Mesodermal cell (in vitro differentiated cells): ENCODE measurements around the gene ONECUT3.

ENCODE experiments used
- H3K27ac ChIP-seq: 2 replicates; pipeline ENCODE4 v1.7.0; 2013; ENCODE audit warnings: mild to moderate bottlenecking, low read depth, low read length, moderate library complexity; ENCODE audit not compliant: severe bottlenecking
- H3K36me3 ChIP-seq: 2 replicates; pipeline ENCODE4 v1.7.1; 2013; ENCODE audit warnings: mild to moderate bottlenecking, low read length, moderate library complexity; ENCODE audit not compliant: control insufficient read depth, insufficient read depth
- H3K4me1 ChIP-seq: one replicate; pipeline ENCODE4 v1.7.1; 2013; ENCODE audit warnings: mild to moderate bottlenecking, low read length; ENCODE audit not compliant: insufficient read depth, control insufficient read depth, poor library complexity, severe bottlenecking
- H3K4me3 ChIP-seq: 2 replicates; pipeline ENCODE4 v1.7.0; 2013; ENCODE audit warnings: low read length, control low read depth, mild to moderate bottlenecking; ENCODE audit not compliant: insufficient read depth, poor library complexity, severe bottlenecking; ENCODE audit errors: extremely low read depth
- H3K9me3 ChIP-seq: 2 replicates; pipeline ENCODE4 v1.7.1; 2013; ENCODE audit warnings: mild to moderate bottlenecking, low read length, moderate library complexity; ENCODE audit not compliant: control insufficient read depth
- WGBS, 2 experiments: methylation state at CpG; one replicate each; pipeline ENCODE4 v1.1.5; 2013; ENCODE audit warnings: missing lambda C conversion rate in 2 of 2; ENCODE audit not compliant: insufficient coverage in 2 of 2; 5-methylcytosine and 5-hydroxymethylcytosine counted together

Gene ONECUT3

GRCh38 chr19:1770866-1771576, 17.7 kb downstream of the ONECUT3 start:
- Histone ChIP-seq H3K9me3 (peaks cover 22% of the 10 kb centered on the region), H3K4me1 (peaks cover 5% of the 10 kb centered on the region), H3K36me3 (no peaks in the 10 kb centered on the region), H3K4me3 (no peak overlapping the region), H3K27ac (no peak overlapping the region)
- WGBS, 2 experiments, result 84 to 89% methylated on average over 2 of the region's 4 CpGs

- Histone ChIP-seq H3K4me1 (no peaks in the 10 kb centered on the region), H3K4me3 (no peak overlapping the region), H3K9me3 (peaks cover 22% of the 10 kb centered on the region), H3K27ac (no peak overlapping the region), H3K36me3 (no peaks in the 10 kb centered on the region)
- 73 to 86% methylated on average over 7 of the region's 8 CpGs for WGBS, 2 experiments
These were observed 19.9 kb downstream of the ONECUT3 start for GRCh38 chr19:1773184-1773583.

- Histone ChIP-seq H3K9me3 (peaks cover 21% of the 10 kb centered on the region), H3K27ac (no peak overlapping the region), H3K36me3 (no peaks in the 10 kb centered on the region), H3K4me1 (no peaks in the 10 kb centered on the region), H3K4me3 (no peak overlapping the region)
- WGBS, 2 experiments, result 5 to 6% methylated on average over 36 of the region's 59 CpGs
These were observed 21.9 kb downstream of the ONECUT3 start for GRCh38 chr19:1774989-1775772.

GRCh38 chr19:1775951-1776605, 22.8 kb downstream of the ONECUT3 start:
- Histone ChIP-seq H3K4me3 (no peak overlapping the region), H3K4me1 (no peaks in the 10 kb centered on the region), H3K27ac (no peak overlapping the region), H3K36me3 (no peaks in the 10 kb centered on the region), H3K9me3 (peaks cover 12% of the 10 kb centered on the region)
- WGBS, 2 experiments, result 4 to 5% methylated on average over 28 to 39 of the region's 50 CpGs

- H3K9me3 ChIP-seq, result peaks cover 6% of the 10 kb centered on the region
- no peaks in the 10 kb centered on the region for H3K4me1 ChIP-seq
- no peak overlapping the region for H3K4me3 ChIP-seq
- H3K36me3 ChIP-seq, result no peaks in the 10 kb centered on the region
- no peak overlapping the region for H3K27ac ChIP-seq
- WGBS, 2 experiments, result 5 to 9% methylated on average over 8 to 11 of the region's 23 CpGs
These were observed 23.4 kb downstream of the ONECUT3 start for GRCh38 chr19:1776606-1777147.

GRCh38 chr19:1777149-1777548, 23.8 kb downstream of the ONECUT3 start:
- 54 to 76% methylated on average over 7 of the region's 10 CpGs for WGBS, 2 experiments
- no peak overlapping the region for H3K4me3 ChIP-seq

GRCh38 chr19:1779574-1779973, 26.3 kb downstream of the ONECUT3 start:
- no peak overlapping the region for H3K4me3 ChIP-seq
- H3K36me3 ChIP-seq, result no peaks in the 10 kb centered on the region
- 37 to 43% methylated on average over 10 to 16 of the region's 16 CpGs for WGBS, 2 experiments
- H3K9me3 ChIP-seq, result peaks cover 13% of the 10 kb centered on the region
- H3K27ac ChIP-seq, result no peak overlapping the region
- no peaks in the 10 kb centered on the region for H3K4me1 ChIP-seq

More at GRCh38 chr19:1777149-1777548, 23.8 kb downstream of the ONECUT3 start:
- H3K27ac ChIP-seq, result no peak overlapping the region
- H3K9me3 ChIP-seq, result peaks cover 9% of the 10 kb centered on the region
- no peaks in the 10 kb centered on the region for H3K4me1 ChIP-seq
- no peaks in the 10 kb centered on the region for H3K36me3 ChIP-seq

- Histone ChIP-seq H3K4me3 (no peak overlapping the region), H3K36me3 (no peaks in the 10 kb centered on the region), H3K9me3 (peaks cover 9% of the 10 kb centered on the region), H3K27ac (no peak overlapping the region), H3K4me1 (no peaks in the 10 kb centered on the region)
- 45 to 60% methylated on average over 7 to 10 of the region's 14 CpGs for WGBS, 2 experiments
These were observed 27.1 kb downstream of the ONECUT3 start for GRCh38 chr19:1780272-1780958.

GRCh38 chr19:1782521-1782920, 29.2 kb downstream of the ONECUT3 start:
- Histone ChIP-seq H3K4me3 (no peak overlapping the region), H3K4me1 (no peaks in the 10 kb centered on the region)

GRCh38 chr19:1783354-1783753, 30.0 kb downstream of the ONECUT3 start:
- no peak overlapping the region for H3K27ac ChIP-seq
- 69 to 96% methylated on average over 2 to 4 of the region's 4 CpGs for WGBS, 2 experiments
- H3K4me1 ChIP-seq, result no peaks in the 10 kb centered on the region
- H3K4me3 ChIP-seq, result no peak overlapping the region
- H3K9me3 ChIP-seq, result peaks cover 7% of the 10 kb centered on the region
- no peaks in the 10 kb centered on the region for H3K36me3 ChIP-seq

More at GRCh38 chr19:1782521-1782920, 29.2 kb downstream of the ONECUT3 start:
- Histone ChIP-seq H3K9me3 (peaks cover 7% of the 10 kb centered on the region), H3K36me3 (no peaks in the 10 kb centered on the region), H3K27ac (no peak overlapping the region)
- whole genome bisulfite sequencing, 2 experiments, result 87 to 96% methylated on average over 5 to 7 of the region's 7 CpGs
